Measurements from ENCODE around the gene PRIM2.
"Not testable (repeated sequence)": the region's sequence is repeated elsewhere in the genome, so short reads cannot be mapped to it uniquely, and the experiment has no call there.

The PRIM2 gene

DNA sequence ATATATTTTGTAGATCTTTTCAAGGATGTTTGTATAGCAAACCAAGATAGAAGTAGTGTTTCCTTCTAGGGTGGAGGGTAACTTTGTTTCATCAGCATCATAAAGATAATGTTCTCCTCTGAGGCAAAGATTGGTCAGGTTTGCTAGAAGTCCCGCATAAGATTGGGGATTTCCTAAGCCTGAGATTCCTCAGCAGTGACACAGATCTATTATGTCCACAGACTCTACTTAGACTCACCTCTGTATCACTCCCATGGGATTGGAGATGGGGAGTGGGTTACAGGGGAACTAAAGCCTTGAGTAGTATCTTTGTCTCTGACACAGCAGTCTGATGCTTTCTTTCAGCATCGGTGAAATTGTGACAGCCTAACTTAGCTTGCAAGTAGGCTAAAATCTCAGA lies 341.1 kb downstream of the PRIM2 start:
- ATAC-seq = not testable (repeated sequence)

DNA sequence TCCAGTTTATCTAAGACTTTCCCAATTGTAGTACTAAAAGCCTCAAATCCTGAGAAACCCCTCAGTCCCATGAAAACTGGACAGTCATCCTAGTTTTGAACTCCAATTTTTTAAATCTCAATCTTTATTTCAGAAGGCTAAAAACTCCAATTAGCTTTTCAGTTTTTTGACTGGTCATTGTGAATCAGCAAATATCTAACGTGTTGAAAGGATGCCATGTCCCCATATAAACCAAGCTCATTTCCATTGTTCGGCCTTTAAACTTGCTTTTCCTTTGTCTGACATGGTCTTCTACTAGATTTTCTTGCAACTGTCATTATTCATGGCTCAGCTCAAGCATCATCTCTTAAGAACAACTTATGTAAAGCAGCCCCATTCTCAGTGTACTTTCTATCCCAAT lies 342.4 kb downstream of the PRIM2 start:
- ATAC-seq = not testable (repeated sequence)

DNA sequence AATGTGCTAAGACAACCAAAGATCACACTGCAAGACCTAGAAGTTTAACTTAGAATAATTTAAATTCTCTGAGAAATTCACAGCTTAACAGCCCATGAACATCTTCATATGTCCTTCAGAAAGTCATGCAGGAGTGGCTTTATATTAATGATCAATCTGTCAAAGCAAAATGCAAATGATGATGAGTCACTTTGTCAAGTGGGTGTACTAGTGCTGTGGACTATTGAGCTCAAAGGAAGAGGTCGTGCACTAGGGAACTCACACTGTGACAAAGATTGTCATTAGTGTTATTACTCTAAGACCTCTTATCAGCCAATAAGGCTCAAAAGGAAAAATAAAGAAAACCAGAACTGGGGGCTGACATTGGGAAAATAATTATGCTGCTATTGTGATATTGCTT lies 343.5 kb downstream of the PRIM2 start:
- not testable (repeated sequence) for ATAC-seq

DNA sequence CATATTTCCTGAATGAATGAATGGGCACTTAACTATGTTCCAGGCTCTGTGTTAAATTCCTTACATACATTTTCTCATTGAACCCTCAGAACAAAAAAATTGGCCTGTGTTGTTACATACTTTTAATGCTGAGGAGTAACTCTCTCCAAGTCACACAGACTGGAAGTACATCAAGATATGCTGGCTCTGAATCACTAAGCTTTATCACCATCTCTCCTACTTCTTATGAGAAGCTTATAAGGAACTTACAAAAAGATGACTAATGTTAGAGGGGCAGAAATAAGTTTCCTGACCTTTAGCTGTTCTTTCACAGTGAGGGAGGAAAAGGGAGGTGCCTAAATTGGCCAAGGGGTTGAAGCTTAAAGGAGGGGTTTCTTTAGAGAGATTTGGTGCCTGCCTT lies 350.7 kb downstream of the PRIM2 start:
- ATAC-seq = not testable (repeated sequence)

DNA sequence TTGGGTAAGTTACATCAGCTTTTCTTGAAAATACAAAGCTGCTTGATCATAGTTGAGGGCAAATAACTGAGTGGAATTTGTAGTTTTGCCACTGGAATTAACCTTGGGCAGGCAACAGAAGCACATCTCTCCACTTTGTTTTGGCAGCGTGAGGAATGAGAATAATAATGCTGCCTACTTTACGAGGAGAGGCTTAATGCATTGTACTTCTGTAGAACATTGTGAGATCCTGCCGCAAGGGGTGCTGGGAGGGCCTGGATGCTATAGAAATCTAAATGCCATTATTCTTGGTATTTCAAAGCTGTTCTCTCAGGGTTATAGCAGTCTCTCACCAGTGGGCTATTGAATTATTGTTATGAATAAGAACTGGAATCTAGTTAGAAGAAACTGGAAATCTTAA lies 353.8 kb downstream of the PRIM2 start:
- ATAC-seq = not testable (repeated sequence)

DNA sequence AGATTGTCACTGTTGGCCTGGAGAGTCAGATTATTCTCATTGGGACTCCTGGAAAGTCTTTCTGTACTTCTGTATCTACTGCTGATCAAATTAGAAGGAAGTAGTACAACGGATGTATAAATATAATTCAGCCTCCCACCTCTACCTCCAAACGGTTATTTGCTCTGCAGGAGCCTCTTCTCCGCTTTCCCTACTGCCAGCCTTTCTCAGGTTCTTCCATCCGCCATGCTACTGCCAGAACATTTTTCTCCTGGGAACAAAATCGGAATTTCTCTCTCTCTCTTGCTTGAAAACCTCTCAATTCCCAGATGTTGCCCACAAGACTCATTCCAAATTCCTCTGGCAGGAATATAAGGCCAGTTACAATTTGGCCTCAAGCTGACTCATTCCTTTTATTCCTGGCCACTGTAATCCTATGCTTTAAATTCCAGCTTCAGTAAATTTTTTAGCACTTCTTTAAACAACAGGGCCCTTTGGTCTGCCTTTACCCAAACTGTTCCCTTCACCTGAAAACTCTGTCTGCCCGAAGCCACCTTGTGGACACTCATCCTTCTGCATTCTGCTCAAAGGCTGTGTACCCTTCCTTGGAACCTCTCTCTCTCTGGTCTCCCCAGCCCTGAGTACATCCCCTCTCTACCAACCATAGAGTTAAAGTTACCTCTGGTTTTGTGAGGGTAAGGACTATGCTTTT lies 354.7 kb downstream of the PRIM2 start:
- not testable (repeated sequence) for ATAC-seq

DNA sequence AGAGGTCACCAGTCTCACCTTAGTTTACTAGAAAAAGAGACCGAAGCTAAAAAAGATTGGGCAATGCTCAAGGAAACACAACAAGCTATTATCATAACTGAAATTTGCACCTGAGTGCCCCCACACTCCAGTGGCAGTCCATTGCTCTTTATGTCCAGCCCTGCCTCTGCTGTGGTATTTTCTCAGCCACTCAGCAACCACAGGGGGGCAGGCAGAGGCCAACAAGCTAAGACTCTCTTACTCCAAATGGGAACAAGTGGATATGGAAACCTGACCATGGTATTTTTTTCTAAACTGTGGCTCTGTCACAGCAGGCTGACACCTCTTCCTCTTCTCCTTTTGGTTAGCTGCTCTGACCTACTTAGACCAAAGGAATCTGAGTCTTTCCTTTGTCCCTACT lies 355.9 kb downstream of the PRIM2 start:
- not testable (repeated sequence) for ATAC-seq

DNA sequence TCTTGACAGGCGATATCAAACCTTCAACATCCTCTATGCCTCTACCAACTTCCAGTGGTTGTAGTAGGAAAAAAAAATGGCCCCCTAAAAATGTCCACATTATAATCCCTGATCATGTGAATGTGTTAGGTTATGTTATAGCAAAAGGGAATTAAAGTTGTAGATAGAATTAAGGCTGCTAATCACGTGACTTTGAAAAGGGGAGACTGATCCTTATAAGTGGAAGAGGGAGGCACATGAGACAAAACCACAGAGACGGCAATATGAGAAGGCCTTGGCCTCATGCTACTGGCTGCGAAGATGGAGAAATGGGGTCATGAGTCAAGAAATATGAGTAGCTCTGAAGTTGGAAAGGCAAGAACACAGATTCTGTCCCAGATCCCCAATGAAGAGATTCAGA lies 358.0 kb downstream of the PRIM2 start:
- not testable (repeated sequence) for ATAC-seq

DNA sequence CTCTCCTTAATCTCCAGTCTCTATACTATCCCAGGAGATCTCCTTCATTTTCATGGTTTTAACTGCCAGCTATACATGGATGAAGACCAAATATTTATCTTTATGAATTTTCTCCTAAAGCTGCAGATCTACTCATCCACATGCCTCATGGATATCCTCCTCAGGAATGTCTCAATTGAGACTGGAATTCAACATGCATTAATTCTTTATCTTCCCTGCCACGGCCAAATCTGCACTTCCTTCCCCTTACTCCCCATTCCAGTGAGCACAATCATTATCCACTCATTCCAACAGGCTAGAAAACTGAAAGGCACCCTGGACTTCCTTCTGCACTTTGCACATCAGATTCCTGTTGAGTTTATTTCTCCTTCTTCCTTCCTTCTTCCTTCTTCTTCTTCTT lies 379.0 kb downstream of the PRIM2 start:
- ATAC-seq = not testable (repeated sequence)

All from activated CD4-positive, CD25-positive, alpha-beta regulatory T cell treated with anti-CD3 and anti-CD28 coated beads, Interleukin-2, amount 50 U/mL, for 24 hours (primary cell).